IPS-18a (cell line): Measurements from ENCODE around the gene ARHGEF3.
A peak's percentile ranks its signal among the peaks of the same experiment; 100 is the strongest.

Experiments
- H3K27ac ChIP-seq: one replicate; pipeline ENCODE4 v1.5.1; 2013; ENCODE audit warnings: low read length
- H3K27me3 ChIP-seq: one replicate; pipeline ENCODE4 v1.6.1; 2013; ENCODE audit warnings: mild to moderate bottlenecking, low read length; ENCODE audit not compliant: control insufficient read depth, insufficient read depth
- H3K36me3 ChIP-seq: one replicate; pipeline ENCODE4 v1.6.1; 2013; ENCODE audit warnings: low read depth, low read length; ENCODE audit not compliant: control insufficient read depth
- H3K4me1 ChIP-seq: one replicate; pipeline ENCODE4 v1.6.1; 2013; ENCODE audit warnings: low read depth, low read length; ENCODE audit not compliant: control insufficient read depth
- H3K4me3 ChIP-seq: one replicate; pipeline ENCODE4 v1.5.1; 2013; ENCODE audit warnings: low read length
- H3K9ac ChIP-seq: one replicate; pipeline ENCODE4 v1.6.1; 2013; ENCODE audit warnings: mild to moderate bottlenecking, low read length, moderate library complexity
- H3K9me3 ChIP-seq: one replicate; pipeline ENCODE4 v1.6.1; 2013; ENCODE audit warnings: low read depth, low read length; ENCODE audit not compliant: control insufficient read depth

The ARHGEF3 gene

DNA sequence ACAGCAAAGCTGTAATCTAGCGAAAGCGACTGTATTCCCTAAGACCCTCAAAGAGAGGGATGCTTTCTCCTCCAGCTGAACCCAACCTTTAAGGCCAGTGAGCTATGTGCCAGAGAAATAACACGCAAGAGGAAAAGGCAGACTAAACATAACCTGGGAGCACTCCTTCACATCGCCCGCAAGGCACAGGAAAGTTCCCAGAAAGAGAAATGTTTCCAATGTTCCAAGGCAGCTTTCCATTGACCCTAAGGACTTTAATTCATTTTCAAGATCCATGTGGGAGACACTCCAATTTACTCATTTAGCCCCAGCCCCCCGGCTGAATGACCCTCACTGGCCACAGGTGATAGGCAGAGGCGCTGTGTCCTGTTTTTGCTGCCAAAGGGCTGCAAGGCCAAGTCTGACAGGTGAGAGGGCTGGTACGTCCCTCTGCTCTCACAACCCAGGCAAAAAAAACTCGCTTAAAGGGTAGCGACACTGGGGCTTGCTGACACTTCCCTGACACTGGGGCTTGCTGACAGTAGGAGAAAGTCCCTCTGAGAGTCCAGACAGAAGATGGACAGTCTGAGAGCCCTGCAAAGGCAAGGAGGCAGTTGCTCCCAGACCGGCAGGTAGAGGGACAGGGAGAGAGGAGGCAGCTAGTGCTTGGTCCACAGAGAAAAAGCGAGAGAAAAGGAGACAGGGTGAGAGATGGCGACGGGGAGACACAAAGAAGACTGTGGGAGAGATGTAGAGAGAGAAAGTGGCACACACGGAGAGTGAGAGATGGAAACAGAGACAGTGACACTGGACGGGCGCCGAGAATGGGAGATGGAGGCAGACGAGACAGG, 702 bp downstream of the ARHGEF3 start:
- H3K4me3 ChIP-seq = peak overlapping the region; percentile 75
- H3K9ac ChIP-seq = peak overlapping the region; percentile 43
- no peak overlapping the region for H3K27ac ChIP-seq
- no peaks in the 10 kb centered on the region for H3K4me1 ChIP-seq
- H3K36me3 ChIP-seq = no peaks in the 10 kb centered on the region
- H3K27me3 ChIP-seq = peaks cover 13% of the 10 kb centered on the region
- H3K9me3 ChIP-seq = no peaks in the 10 kb centered on the region

DNA sequence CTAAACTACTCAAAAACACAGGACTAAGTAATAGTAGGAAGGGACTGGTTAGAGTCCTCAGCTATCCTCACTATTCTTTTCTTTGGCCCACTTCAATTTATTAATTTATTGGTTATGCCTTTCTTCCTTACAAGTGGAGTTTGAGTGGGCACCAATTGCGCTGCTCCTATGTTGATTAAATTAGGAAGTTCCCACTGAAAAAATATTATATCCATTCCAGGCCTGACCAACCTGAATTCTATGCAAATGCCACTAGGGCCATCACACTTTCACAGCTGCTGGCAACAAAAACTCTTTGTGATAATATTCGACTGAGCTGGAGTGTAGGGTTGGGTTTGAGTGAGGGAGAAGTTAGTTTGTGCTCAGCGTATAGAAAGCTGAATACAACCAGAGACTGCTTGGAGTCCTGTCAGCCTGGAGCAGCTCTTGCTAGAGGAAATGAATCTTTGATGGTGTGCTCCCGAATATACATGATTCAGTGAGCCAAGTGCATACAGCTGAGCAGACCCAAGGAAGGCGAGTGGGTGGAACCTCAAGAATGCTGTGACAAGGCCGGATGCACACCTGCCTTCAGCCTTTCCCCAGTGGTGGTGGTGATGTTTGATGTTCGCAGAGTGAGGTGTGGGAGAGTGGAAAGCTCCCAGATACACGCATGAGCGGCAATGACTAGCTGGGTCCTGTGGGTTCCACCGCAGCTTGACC, 1.5 kb downstream of the ARHGEF3 start:
- no peaks in the 10 kb centered on the region for H3K36me3 ChIP-seq
- H3K4me1 ChIP-seq = no peaks in the 10 kb centered on the region
- no peak overlapping the region for H3K4me3 ChIP-seq
- no peaks in the 10 kb centered on the region for H3K9me3 ChIP-seq
- peaks cover 13% of the 10 kb centered on the region for H3K27me3 ChIP-seq
- no peak overlapping the region for H3K27ac ChIP-seq
- H3K9ac ChIP-seq = no peak overlapping the region

DNA sequence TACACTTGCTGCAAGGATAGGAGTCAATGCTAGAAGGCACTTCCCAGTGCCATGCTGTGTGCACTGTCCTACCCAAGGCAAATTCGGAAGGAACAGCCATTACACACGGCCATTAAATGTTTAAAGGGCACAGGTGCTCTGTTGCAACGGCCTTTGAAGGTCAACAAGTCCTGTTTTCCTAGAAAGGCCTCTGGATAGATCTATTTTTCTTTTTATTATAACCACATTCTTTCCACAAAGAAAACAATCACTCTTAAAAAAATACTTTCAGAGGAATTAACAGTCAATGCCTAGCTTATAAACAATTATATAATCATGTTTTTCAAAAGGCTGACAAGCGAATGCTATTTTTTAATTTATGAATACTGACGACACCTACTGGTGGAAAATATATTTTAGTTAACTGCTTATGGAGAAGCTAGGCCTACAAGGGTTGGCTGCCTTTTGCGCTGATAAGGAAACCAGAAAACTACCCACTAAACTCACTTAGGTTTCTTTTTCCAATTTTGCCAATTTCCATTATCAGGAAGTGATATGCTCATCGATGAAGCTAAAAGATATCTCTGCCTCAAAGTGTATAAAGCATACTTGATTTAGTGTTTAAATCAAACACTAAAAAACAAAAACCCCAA, 2.4 kb downstream of the ARHGEF3 start:
- H3K36me3 ChIP-seq = no peaks in the 10 kb centered on the region
- no peak overlapping the region for H3K9ac ChIP-seq
- H3K9me3 ChIP-seq = no peaks in the 10 kb centered on the region
- no peak overlapping the region for H3K4me3 ChIP-seq
- H3K4me1 ChIP-seq = no peaks in the 10 kb centered on the region
- H3K27ac ChIP-seq = no peak overlapping the region
- H3K27me3 ChIP-seq = peaks cover 13% of the 10 kb centered on the region

DNA sequence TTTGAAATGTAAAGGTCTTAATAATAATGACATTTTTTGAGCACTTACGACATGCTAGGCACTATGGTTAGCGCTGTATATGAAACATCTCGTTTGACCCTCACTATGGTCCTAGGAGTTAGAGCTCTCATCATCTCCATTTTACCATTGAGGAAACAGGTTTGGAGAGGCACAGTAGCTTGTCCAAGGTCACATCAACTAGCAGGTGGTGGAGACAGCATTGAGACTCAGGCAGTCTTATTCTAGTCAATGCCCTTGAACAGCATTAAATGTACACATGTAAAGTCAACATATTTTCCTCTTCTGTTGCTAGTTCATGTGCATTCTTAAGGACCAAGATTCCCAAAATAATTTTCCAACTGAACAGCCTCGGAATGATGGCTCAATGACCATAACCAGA, 4.8 kb downstream of the ARHGEF3 start:
- no peak overlapping the region for H3K9ac ChIP-seq
- H3K4me1 ChIP-seq = no peaks in the 10 kb centered on the region

DNA sequence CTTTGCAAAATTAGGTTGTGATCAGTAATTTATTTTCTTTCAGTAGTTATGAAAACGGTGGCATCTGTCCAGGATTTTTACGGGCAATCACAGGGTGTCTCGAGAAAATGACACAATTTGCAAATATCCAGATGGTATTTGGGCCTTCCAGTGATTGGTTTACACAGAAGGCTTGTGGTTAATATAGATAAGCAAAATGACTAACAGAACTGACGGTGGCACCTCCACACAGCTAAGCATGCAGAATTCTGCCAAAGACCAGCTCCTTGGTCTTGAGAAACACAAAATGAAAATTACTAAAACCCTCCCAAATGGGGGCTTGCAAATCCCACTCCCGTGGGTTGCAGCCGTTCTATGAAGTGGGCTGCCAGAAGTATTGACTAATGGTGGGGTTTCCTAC, 5.5 kb downstream of the ARHGEF3 start:
- H3K27ac ChIP-seq = no peak overlapping the region
- H3K4me1 ChIP-seq = no peaks in the 10 kb centered on the region
- no peaks in the 10 kb centered on the region for H3K9me3 ChIP-seq
- no peak overlapping the region for H3K9ac ChIP-seq
- H3K36me3 ChIP-seq = no peaks in the 10 kb centered on the region
- H3K27me3 ChIP-seq = peaks cover 10% of the 10 kb centered on the region
- no peak overlapping the region for H3K4me3 ChIP-seq

More for the DNA sequence above, 4.8 kb downstream of the ARHGEF3 start:
- Histone ChIP-seq H3K36me3 (no peaks in the 10 kb centered on the region), H3K9me3 (no peaks in the 10 kb centered on the region), H3K27ac (no peak overlapping the region), H3K4me3 (no peak overlapping the region), H3K27me3 (peaks cover 13% of the 10 kb centered on the region)

DNA sequence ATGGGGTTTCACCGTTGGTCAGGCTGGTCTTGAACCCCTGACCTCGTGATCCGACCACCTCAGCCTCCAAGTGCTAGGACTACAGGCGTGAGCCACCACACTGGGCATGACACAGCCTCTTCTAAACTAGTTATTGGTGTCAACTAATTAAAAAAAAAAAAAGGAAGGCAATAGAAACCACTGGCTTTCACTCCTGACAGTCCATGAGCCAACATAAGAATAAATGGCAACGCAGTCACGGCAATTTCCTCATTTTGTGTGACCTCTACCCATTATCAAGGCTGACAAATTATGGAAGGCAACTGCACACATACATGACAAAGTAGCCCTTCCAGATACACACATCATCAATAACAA, 5.9 kb downstream of the ARHGEF3 start:
- peaks cover 6% of the 10 kb centered on the region for H3K27me3 ChIP-seq
- H3K9ac ChIP-seq = no peak overlapping the region
- H3K4me1 ChIP-seq = no peaks in the 10 kb centered on the region
- no peak overlapping the region for H3K4me3 ChIP-seq
- H3K9me3 ChIP-seq = no peaks in the 10 kb centered on the region
- no peak overlapping the region for H3K27ac ChIP-seq
- H3K36me3 ChIP-seq = no peaks in the 10 kb centered on the region

DNA sequence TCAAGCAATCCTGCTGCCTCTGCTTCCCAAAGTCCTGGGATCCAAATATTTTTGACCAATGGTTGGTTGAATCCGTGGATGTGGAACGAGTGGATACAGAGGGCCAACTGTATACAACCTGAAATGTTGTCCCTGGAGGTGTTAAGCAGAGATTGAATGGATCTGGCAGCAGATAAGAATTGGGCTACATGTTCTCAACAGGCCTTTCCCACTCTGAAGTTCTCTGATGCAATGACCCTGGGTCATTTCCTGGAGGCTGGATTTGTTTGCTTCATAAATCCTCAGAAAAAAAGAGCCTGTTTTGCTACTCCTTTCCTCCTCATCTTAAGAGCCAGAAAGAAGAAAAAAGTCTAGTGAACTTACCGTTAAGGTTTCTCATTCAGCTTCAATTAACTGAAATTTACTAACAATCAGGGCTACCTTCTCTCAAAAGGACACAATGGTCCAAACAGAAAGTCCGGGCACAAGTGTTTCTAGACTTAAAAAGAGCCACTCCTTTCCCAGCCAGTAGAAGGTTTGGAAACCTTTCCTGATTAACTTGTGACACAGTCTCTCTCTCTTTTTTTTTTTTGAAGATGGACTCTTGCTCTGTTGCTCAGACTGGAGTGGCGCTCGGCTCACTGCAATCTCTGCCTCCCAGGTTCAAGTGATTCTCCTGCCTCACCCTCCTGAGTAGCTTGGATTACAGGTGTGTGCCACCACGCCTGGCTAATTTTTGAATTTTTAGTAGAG, 6.5 kb downstream of the ARHGEF3 start:
- Histone ChIP-seq H3K36me3 (no peaks in the 10 kb centered on the region), H3K27me3 (peaks cover under 1% of the 10 kb centered on the region), H3K4me1 (no peaks in the 10 kb centered on the region), H3K9me3 (no peaks in the 10 kb centered on the region), H3K9ac (no peak overlapping the region), H3K27ac (no peak overlapping the region), H3K4me3 (no peak overlapping the region)

DNA sequence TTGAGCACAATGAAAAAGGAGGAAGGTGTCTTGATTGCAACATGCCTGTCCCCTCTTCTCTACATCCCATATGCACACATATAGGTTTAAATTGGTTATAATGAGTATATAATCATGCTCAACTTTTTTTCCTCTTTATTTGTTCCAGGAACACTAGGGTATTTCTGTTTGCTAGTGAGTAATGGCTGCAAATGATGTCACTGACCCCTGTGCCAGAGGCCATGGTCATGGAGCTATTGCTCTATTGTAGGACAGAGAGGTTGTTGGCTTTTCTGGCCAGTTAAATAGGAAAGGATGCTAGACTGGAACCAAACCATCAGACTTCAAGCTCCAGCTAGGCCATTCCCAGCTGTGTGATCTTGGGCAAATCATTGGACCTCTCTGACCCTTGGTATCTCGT, 9.6 kb downstream of the ARHGEF3 start:
- H3K4me3 ChIP-seq = no peak overlapping the region
- H3K9ac ChIP-seq = no peak overlapping the region
- H3K27ac ChIP-seq = no peak overlapping the region
- H3K9me3 ChIP-seq = no peaks in the 10 kb centered on the region
- no peaks in the 10 kb centered on the region for H3K27me3 ChIP-seq
- H3K36me3 ChIP-seq = no peaks in the 10 kb centered on the region
- H3K4me1 ChIP-seq = no peaks in the 10 kb centered on the region

DNA sequence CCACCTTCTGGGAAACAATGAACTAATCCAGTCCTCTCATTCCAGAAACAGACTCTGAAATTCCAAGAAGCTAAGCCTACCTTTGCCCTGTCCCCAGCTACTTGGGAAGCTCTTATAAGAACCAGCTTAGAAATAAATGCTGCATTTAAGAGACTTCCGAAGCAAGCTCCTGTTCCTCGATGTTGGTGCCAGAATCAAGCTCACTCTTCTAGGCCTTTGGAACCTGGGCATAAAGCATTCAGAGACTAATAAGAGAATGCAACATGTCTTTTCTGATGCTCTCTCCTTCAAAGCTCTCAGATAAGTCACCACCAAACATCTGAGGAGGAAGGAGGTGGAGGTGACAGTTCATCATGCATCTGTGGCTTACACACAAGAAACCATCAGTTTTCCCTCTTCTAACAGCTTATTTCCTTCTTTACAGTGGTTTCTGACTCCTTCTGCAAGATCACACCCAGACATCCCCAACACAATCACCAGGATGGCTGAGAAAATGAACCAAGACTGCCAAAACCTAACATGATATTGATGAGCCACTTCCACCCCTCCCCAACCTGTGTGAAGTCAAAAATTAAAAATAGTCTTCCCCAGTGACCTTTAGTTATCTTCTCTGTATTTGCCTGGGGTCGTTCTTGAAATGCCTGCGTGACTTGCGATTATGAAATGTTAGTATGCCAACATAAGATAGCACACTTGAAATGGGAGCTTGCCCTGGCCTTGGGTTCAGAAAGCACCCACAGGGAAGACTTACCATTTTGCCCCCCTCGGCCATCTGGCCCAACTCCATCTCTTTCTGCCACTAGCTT, 11.5 kb downstream of the ARHGEF3 start:
- Histone ChIP-seq H3K9me3 (no peaks in the 10 kb centered on the region), H3K4me1 (no peaks in the 10 kb centered on the region), H3K27ac (no peak overlapping the region), H3K4me3 (no peak overlapping the region), H3K36me3 (no peaks in the 10 kb centered on the region), H3K27me3 (no peaks in the 10 kb centered on the region), H3K9ac (no peak overlapping the region)

DNA sequence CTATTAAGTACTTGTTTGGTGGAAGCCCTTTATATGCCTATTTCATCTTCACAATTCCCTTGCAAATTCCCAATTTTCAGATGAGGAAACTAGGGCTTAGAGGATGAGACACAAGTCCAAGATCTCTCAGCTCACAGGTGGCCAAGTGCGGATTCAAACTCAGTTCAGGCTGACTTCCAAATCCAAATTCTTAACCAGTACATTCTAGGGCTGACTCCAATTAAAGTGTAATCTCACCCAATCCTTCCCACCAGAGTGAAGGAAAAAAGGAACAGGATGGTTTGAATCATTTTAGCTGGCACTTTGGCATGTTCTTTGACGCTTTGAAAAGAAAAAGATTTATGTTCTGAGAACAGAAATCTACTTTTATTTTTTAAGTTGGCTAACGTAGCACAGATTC, 12.7 kb downstream of the ARHGEF3 start:
- no peak overlapping the region for H3K9ac ChIP-seq
- H3K4me3 ChIP-seq = no peak overlapping the region
- H3K27ac ChIP-seq = no peak overlapping the region
- H3K9me3 ChIP-seq = no peaks in the 10 kb centered on the region
- no peaks in the 10 kb centered on the region for H3K27me3 ChIP-seq
- no peaks in the 10 kb centered on the region for H3K36me3 ChIP-seq
- H3K4me1 ChIP-seq = no peaks in the 10 kb centered on the region

DNA sequence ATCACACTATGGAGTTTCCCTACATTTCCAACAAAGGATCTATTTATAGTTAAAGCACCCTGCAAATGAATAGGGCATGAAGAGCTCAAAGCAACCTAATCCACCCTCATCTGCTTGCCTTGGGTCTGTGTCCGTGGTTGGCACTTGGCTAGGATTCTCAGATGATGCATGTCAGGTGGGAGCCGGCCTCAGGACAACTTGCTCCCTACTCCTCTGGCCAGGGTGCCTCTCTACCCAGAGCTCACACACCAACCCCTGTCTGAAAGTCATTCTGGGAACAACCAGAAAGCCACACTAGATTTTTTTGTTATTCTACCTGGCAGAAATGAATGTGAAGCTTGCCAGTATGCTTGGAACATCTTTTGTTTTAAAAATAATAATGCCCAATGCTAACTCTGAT, 13.2 kb downstream of the ARHGEF3 start:
- no peaks in the 10 kb centered on the region for H3K4me1 ChIP-seq
- no peak overlapping the region for H3K27ac ChIP-seq
- no peak overlapping the region for H3K9ac ChIP-seq
- H3K9me3 ChIP-seq = no peaks in the 10 kb centered on the region
- H3K36me3 ChIP-seq = no peaks in the 10 kb centered on the region
- H3K27me3 ChIP-seq = no peaks in the 10 kb centered on the region
- no peak overlapping the region for H3K4me3 ChIP-seq
